Memory B cell (primary cell): ENCODE measurements around the gene ASPG.

Experiments used
- ATAC-seq: fragments of 150-1000 bp; cut with Tn5 transposase; 2 replicates; pipeline ENCODE4 v1.10.0; 2021; ENCODE audit warnings: low read depth, mild to moderate bottlenecking, moderate library complexity
- DNase-seq, 2 donors: peaks; one replicate each; pipeline ENCODE4 v3.0.0; 2022; ENCODE audit warnings: low spot score in 2 of 2
- H3K27ac Mint-ChIP-seq: one replicate; pipeline ENCODE4 v1.8.0; 2022; ENCODE audit warnings: mild to moderate bottlenecking, moderate library complexity, mixed read lengths
- H3K27me3 Mint-ChIP-seq: one replicate; pipeline ENCODE4 v1.8.0; 2022; ENCODE audit warnings: mixed read lengths
- H3K36me3 Mint-ChIP-seq: one replicate; pipeline ENCODE4 v1.8.0; 2022; ENCODE audit warnings: mild to moderate bottlenecking, mixed read lengths
- H3K4me1 Mint-ChIP-seq: one replicate; pipeline ENCODE4 v1.8.0; 2022; ENCODE audit warnings: mixed read lengths
- H3K4me3 Mint-ChIP-seq: one replicate; pipeline ENCODE4 v1.8.0; 2022; ENCODE audit warnings: mild to moderate bottlenecking, moderate library complexity, mixed read lengths
- H3K9me3 Mint-ChIP-seq: one replicate; pipeline ENCODE4 v1.8.0; 2022; ENCODE audit warnings: mixed read lengths

Gene ASPG

GRCh38 chr14:104085032-104085888 is at the start of gene ASPG:
ASPG (plus strand) TSS chr14:104085700; CDS start chr14:104085771, 71 bp downstream.
- no peak within 1 kb of the TSS for H3K27ac Mint-ChIP-seq
- no peaks in the 10 kb centered on the region for H3K9me3 Mint-ChIP-seq
- peaks cover 13% of the 10 kb centered on the region for H3K27me3 Mint-ChIP-seq
- no peaks in the 10 kb centered on the region for H3K4me1 Mint-ChIP-seq
- H3K4me3 Mint-ChIP-seq, result no peak within 1 kb of the TSS
- no peaks in the 10 kb centered on the region for H3K36me3 Mint-ChIP-seq
- DNase-seq (no peak), ATAC-seq (no peak)

DNA sequence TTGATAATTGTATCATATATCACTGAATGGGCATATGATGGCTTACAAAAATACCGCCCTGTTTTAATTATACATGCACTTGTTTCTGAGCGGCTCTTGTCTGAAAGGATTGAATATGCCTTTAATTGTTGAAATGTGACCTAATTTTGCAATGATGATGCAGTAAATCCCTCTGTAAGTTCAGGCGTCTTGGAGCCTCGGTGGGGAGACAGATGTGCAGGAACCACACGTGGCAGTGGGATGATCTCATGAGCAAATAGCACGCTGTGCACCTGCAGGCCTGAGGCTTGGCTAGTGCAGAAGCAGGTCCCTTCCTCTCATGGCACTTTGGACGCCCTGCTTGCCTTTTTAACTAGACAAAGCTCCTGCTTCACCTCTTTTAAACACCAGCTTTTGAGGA is 49.3 kb upstream of the ASPG start:
- no peaks in the 10 kb centered on the region for H3K4me1 Mint-ChIP-seq
- H3K36me3 Mint-ChIP-seq, result no peaks in the 10 kb centered on the region
- DNase-seq (no peak), ATAC-seq (no peak)
- no peak overlapping the region for H3K4me3 Mint-ChIP-seq
- H3K27ac Mint-ChIP-seq, result no peak overlapping the region
- no peaks in the 10 kb centered on the region for H3K9me3 Mint-ChIP-seq
- H3K27me3 Mint-ChIP-seq, result peaks cover 16% of the 10 kb centered on the region

- DNase-seq (no peak), ATAC-seq (no peak)
- Mint-ChIP-seq H3K4me3 (no peak overlapping the region), H3K27me3 (peaks cover 16% of the 10 kb centered on the region), H3K27ac (no peak overlapping the region), H3K36me3 (no peaks in the 10 kb centered on the region), H3K4me1 (no peaks in the 10 kb centered on the region), H3K9me3 (no peaks in the 10 kb centered on the region)
Observed at GRCh38 chr14:104037074-104037473, 48.4 kb upstream of the ASPG start.

GRCh38 chr14:104037903-104038302 is 47.6 kb upstream of the ASPG start:
- Mint-ChIP-seq H3K27me3 (peaks cover 13% of the 10 kb centered on the region), H3K9me3 (no peaks in the 10 kb centered on the region), H3K27ac (no peak overlapping the region), H3K36me3 (no peaks in the 10 kb centered on the region), H3K4me1 (no peaks in the 10 kb centered on the region), H3K4me3 (no peak overlapping the region)
- DNase-seq (no peak), ATAC-seq (no peak)

GRCh38 chr14:104039214-104039613 is 46.3 kb upstream of the ASPG start:
- H3K9me3 Mint-ChIP-seq, result no peaks in the 10 kb centered on the region
- no peak overlapping the region for H3K27ac Mint-ChIP-seq
- H3K4me3 Mint-ChIP-seq, result no peak overlapping the region
- peaks cover 9% of the 10 kb centered on the region for H3K27me3 Mint-ChIP-seq
- H3K4me1 Mint-ChIP-seq, result no peaks in the 10 kb centered on the region
- DNase-seq, result no peak
- no peaks in the 10 kb centered on the region for H3K36me3 Mint-ChIP-seq
- ATAC-seq, result no peak

DNA sequence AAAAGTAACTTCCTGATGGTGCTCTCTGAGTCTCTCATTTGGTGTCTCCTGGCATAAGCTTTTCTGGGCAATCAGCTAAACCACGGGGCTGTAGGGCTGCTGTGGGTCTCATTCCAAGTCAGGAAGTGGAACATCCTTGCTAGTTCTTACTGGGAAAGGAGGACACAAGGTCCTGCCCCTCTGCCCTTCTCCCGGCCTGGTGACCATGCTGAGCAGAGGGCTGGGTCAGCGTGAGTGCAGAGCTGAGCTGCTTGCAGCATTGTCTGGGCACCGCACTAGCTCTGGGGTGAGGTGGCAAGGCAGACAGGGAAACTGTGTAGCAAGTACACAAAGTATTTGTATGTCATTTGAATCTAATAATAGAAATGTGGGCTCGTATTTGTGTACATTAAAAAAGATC is 45.0 kb upstream of the ASPG start:
- H3K36me3 Mint-ChIP-seq, result no peaks in the 10 kb centered on the region
- H3K27me3 Mint-ChIP-seq, result peaks cover 7% of the 10 kb centered on the region
- no peaks in the 10 kb centered on the region for H3K9me3 Mint-ChIP-seq
- ATAC-seq (no peak), DNase-seq (no peak)
- H3K4me1 Mint-ChIP-seq, result no peaks in the 10 kb centered on the region
- no peak overlapping the region for H3K4me3 Mint-ChIP-seq
- no peak overlapping the region for H3K27ac Mint-ChIP-seq

DNA sequence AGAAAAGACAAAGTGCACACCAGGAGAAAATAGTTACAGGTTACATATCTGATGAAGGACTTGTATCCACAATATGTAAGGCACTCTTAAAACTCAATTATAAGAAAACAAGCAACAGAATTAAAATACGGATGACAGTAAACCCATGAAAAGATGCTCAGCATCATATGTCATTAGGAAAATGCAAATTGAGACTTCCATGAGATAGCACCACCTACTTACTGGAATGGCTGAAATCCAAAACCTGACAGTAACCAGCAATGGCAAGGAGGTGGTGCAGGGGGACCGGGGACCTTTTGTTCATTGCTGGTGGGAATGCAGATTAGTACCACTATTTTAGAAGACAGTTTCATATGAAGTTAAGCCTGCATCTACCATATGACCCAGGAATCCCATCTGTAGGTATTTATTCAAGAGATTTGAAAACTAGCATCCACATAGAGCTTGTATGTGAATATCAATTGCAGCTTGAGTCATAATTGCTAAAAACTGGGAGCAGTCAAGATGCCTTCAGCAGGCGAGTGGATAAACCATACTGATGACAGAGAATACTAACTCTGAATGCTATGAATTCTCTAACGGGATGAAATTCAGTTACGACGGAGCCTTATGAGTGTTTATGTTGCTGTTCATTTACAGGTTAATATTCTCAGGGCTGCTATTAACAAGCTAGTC is 43.9 kb upstream of the ASPG start:
- DNase-seq (no peak), ATAC-seq (no peak)
- no peaks in the 10 kb centered on the region for H3K36me3 Mint-ChIP-seq
- H3K4me1 Mint-ChIP-seq, result no peaks in the 10 kb centered on the region
- no peak overlapping the region for H3K27ac Mint-ChIP-seq
- H3K27me3 Mint-ChIP-seq, result peaks cover 7% of the 10 kb centered on the region
- H3K9me3 Mint-ChIP-seq, result no peaks in the 10 kb centered on the region
- H3K4me3 Mint-ChIP-seq, result no peak overlapping the region

DNA sequence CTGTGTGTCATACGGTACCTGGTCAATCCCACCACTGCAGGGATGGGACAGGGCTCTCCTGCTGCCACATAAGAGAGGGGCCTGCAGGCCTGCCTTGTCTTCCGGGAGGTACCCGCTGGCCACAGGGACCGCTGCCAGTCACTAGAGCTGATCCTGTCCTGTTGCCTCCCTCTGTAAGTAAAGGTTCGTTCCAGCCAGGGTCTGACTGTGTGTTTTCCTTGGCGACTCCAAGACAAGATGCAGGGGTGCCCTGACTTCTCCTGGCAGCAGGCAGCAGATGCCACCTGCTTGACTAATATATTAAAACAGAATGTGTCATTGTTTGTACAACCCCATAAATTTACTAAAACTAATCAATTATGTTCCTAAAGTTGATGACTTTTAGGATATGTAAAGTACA is 41.5 kb upstream of the ASPG start:
- DNase-seq (no peak), ATAC-seq (no peak)
- Mint-ChIP-seq H3K36me3 (no peaks in the 10 kb centered on the region), H3K27me3 (peaks cover 6% of the 10 kb centered on the region), H3K4me1 (no peaks in the 10 kb centered on the region), H3K4me3 (no peak overlapping the region), H3K9me3 (no peaks in the 10 kb centered on the region), H3K27ac (no peak overlapping the region)

GRCh38 chr14:104047761-104048160 is 37.7 kb upstream of the ASPG start:
- no peak for ATAC-seq
- no peaks in the 10 kb centered on the region for H3K9me3 Mint-ChIP-seq
- H3K4me1 Mint-ChIP-seq, result no peaks in the 10 kb centered on the region
- H3K36me3 Mint-ChIP-seq, result no peaks in the 10 kb centered on the region
- no peak overlapping the region for H3K27ac Mint-ChIP-seq
- peaks cover 13% of the 10 kb centered on the region for H3K27me3 Mint-ChIP-seq
- no peak for DNase-seq
- no peak overlapping the region for H3K4me3 Mint-ChIP-seq

DNA sequence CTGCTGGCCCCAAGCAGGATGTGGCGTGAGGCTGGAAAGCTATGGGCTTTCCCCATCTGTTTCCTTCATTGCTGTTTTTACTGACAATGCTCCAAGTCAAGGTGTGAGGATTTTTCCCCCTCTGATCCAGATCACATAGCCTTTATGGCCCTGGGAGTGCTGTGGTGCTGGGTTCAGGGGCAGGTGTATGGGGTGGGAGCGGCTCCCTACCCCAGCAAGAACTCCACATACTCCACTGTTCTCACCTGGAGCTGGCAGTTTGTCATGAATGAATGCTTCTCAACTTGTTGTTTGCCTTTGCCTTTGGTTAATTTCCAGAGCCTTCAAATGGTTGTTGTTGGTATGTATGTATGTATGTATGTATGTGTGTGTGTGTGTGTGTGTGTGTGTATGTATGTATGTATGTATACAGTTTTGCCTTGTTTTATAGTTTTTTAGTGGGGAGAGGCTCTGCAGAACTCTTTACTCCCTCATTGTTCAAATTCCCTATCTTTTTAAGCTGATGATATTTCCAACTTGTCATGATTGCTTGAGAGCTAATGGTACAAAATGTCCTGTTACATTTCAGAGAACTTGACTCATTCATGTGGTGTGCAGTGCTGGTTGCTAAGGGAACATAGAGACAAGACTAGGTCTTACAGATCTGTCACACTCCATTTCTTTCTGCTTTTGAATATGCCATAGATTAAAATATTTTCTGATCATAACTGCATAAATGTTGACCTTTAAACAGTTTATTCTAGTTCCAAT is 36.6 kb upstream of the ASPG start:
- Mint-ChIP-seq H3K4me1 (no peaks in the 10 kb centered on the region), H3K4me3 (no peak overlapping the region), H3K27ac (no peak overlapping the region), H3K9me3 (no peaks in the 10 kb centered on the region), H3K36me3 (no peaks in the 10 kb centered on the region), H3K27me3 (peaks cover 15% of the 10 kb centered on the region)
- ATAC-seq (no peak), DNase-seq (no peak)

- ATAC-seq, result no peak
- no peaks in the 10 kb centered on the region for H3K36me3 Mint-ChIP-seq
- peaks cover 15% of the 10 kb centered on the region for H3K27me3 Mint-ChIP-seq
- H3K9me3 Mint-ChIP-seq, result no peaks in the 10 kb centered on the region
- H3K27ac Mint-ChIP-seq, result no peak overlapping the region
- no peak for DNase-seq
- H3K4me1 Mint-ChIP-seq, result no peaks in the 10 kb centered on the region
- no peak overlapping the region for H3K4me3 Mint-ChIP-seq
Observed at GRCh38 chr14:104049576-104050240, 35.8 kb upstream of the ASPG start.

GRCh38 chr14:104051092-104051813 is 34.2 kb upstream of the ASPG start:
- Mint-ChIP-seq H3K4me1 (no peaks in the 10 kb centered on the region), H3K9me3 (no peaks in the 10 kb centered on the region), H3K36me3 (no peaks in the 10 kb centered on the region), H3K27ac (no peak overlapping the region), H3K4me3 (no peak overlapping the region), H3K27me3 (peaks cover 15% of the 10 kb centered on the region)
- no peak for DNase-seq
- ATAC-seq, result no peak

- Mint-ChIP-seq H3K9me3 (no peaks in the 10 kb centered on the region), H3K4me3 (no peak overlapping the region), H3K27ac (no peak overlapping the region), H3K4me1 (no peaks in the 10 kb centered on the region), H3K27me3 (peaks cover 16% of the 10 kb centered on the region), H3K36me3 (no peaks in the 10 kb centered on the region)
- ATAC-seq (no peak), DNase-seq (no peak)
Observed at GRCh38 chr14:104054222-104054905, 31.1 kb upstream of the ASPG start.
